K562 (cell line): ENCODE results near the gene NOP16. TPM values are rescaled to one million over a fixed set of nuclear protein-coding genes. Genes with fewer than 3 reads are reported as not detected.
A peak's percentile ranks its signal among the peaks of the same experiment; 100 is the strongest.

ENCODE experiments used
- ATAC-seq: fragments of 200-7000 bp; cut with Tn5 transposase; 3 replicates; pipeline ENCODE4 v1.9.1; 2020; ENCODE audit warnings: moderate library complexity
- BruUV-seq: library from RNA; stranded (reverse); fragments of 400-500 nt; replicated peaks from 2 replicates; lab custom pipeline; 2021; lab: Mats Ljungman, UMichigan
- CTCF ChIA-PET: fragments of 300-600 bp; formaldehyde crosslinking; extraction: SDS; loops from one replicate; lab custom pipeline; 2021; ENCODE audit warnings: low intra/inter-chr PET ratio; lab: Yijun Ruan, JAX
- POLR2A ChIA-PET: fragments of 300-600, 350-650 bp; sonication (Branson Sonifier 250); formaldehyde crosslinking; extraction: SDS; loops from one replicate; lab custom pipeline; 2021; ENCODE audit warnings: antibody characterized with exemption, inconsistent platforms; lab: Yijun Ruan, JAX
- DNase-seq, 4 experiments: peaks; one replicate each; pipeline versions ENCODE4 v3.0.0 to v3.0.0-alpha.2; 2011 to 2018; ENCODE audit warnings: low spot score in 3 of 4, mixed read lengths in 3 of 4; ENCODE audit errors: extremely low read depth in 1 of 4
- FAIRE-seq: peaks from 2 replicates; lab custom pipeline; 2011; peaks lifted over from hg19 to GRCh38; lab: Jason Lieb, UNC
- H2AFZ ChIP-seq: 2 replicates; pipeline ENCODE4 v1.6.0; 2011; ENCODE audit warnings: low read depth, low read length, control low read depth, inconsistent platforms
- H3K27ac ChIP-seq: fragments of 200-600 bp; 3 replicates; pipeline ENCODE4 v1.8.0; 2011; ENCODE audit warnings: low read depth, mild to moderate bottlenecking, control low read depth, inconsistent platforms, low read length, moderate library complexity, mixed read lengths; ENCODE audit errors: extremely low read depth
- H3K27me3 ChIP-seq, 2 experiments: fragments of 300-600 bp in 1 of 2; 2 replicates in 1 of 2; 3 replicates in 1 of 2; pipeline versions ENCODE4 v1.6.0 to v1.8.0; 2011; ENCODE audit warnings: inconsistent platforms in 2 of 2, low read length in 2 of 2, mild to moderate bottlenecking in 1 of 2, mixed read lengths in 1 of 2, moderate library complexity in 1 of 2; ENCODE audit not compliant: control insufficient read depth in 2 of 2, insufficient read depth in 2 of 2
- H3K36me3 ChIP-seq: fragments of 300-600 bp; 3 replicates; pipeline ENCODE4 v1.8.0; 2011; ENCODE audit warnings: mild to moderate bottlenecking, low read length, inconsistent platforms; ENCODE audit not compliant: control insufficient read depth, insufficient read depth
- H3K4me1 ChIP-seq, 2 experiments: fragments of 200-600 bp in 1 of 2; replicated peaks in 1 of 2; 2 replicates in 1 of 2; 3 replicates in 1 of 2; pipeline versions ENCODE4 v1.5.1 to v1.8.0; 2011; ENCODE audit warnings: inconsistent platforms in 2 of 2, low read length in 2 of 2, mild to moderate bottlenecking in 1 of 2, mixed read lengths in 1 of 2, moderate library complexity in 1 of 2; ENCODE audit not compliant: control insufficient read depth in 2 of 2, insufficient read depth in 2 of 2
- H3K4me2 ChIP-seq: 2 replicates; pipeline ENCODE4 v1.6.1; 2011; ENCODE audit warnings: low read length, control low read depth, inconsistent platforms, mixed read lengths; ENCODE audit not compliant: insufficient read depth
- H3K4me3 ChIP-seq: fragments of 200-600 bp; sonication (generic), shearing (Covaris generic); 2 replicates; pipeline ENCODE4 v1.5.1; 2016; ENCODE audit warnings: control low read depth, inconsistent platforms
- H3K79me2 ChIP-seq: fragments of 200-600 bp; 3 replicates; pipeline ENCODE4 v1.8.0; 2011; ENCODE audit warnings: low read length, inconsistent platforms; ENCODE audit not compliant: control insufficient read depth, insufficient read depth
- H3K9ac ChIP-seq, 2 experiments: 2 replicates each; pipeline versions ENCODE4 v1.6.0 to v1.6.1; 2011; ENCODE audit warnings: low read depth in 2 of 2, low read length in 2 of 2, control low read depth in 1 of 2, inconsistent platforms in 1 of 2, mild to moderate bottlenecking in 1 of 2, mixed read lengths in 1 of 2; ENCODE audit not compliant: insufficient read depth in 1 of 2
- H3K9me1 ChIP-seq: one replicate; pipeline ENCODE4 v1.6.0; 2011; ENCODE audit warnings: inconsistent platforms, mild to moderate bottlenecking, low read length, moderate library complexity; ENCODE audit not compliant: control insufficient read depth, insufficient read depth
- H3K9me3 ChIP-seq: replicated peaks from 2 replicates; pipeline ENCODE4 v1.5.1; 2011; ENCODE audit warnings: low read depth, low read length, inconsistent platforms; ENCODE audit not compliant: control insufficient read depth, insufficient read depth
- H4K20me1 ChIP-seq: replicated peaks from 2 replicates; pipeline ENCODE4 v1.6.1; 2011; ENCODE audit warnings: low read length, inconsistent platforms, mixed read lengths; ENCODE audit not compliant: control insufficient read depth, insufficient read depth
- CUX1 ChIP-seq: fragments of 200-800 bp; sonication (Bioruptor generic); IDR thresholded peaks from 2 replicates; pipeline ENCODE4 v1.6.1; 2016; ENCODE audit warnings: missing genetic modification characterization, missing compliant biosample characterization
- IFI16 ChIP-seq: fragments of 250-450 bp; sonication (Bioruptor Pico); IDR thresholded peaks from 2 replicates; pipeline ENCODE4 v2.1.2; 2022; ENCODE audit warnings: mild to moderate bottlenecking, inconsistent platforms
- SMARCA4 ChIP-seq: fragments of 450-650 bp; IDR thresholded peaks from 2 replicates; pipeline ENCODE4 v1.6.1; 2016
- SREBF2 ChIP-seq: sonication (generic); formaldehyde crosslinking; IDR thresholded peaks from 2 replicates; pipeline ENCODE4 v1.4.0; 2020; ENCODE audit warnings: mild to moderate bottlenecking, missing genetic modification reagents
- TEAD1 ChIP-seq, 2 experiments: fragments of 450-650 bp in 1 of 2; sonication (generic) in 1 of 2; formaldehyde crosslinking; IDR thresholded peaks; 2 replicates each; pipeline versions ENCODE4 v1.4.0 to v1.8.0; 2020 to 2022; ENCODE audit warnings: mild to moderate bottlenecking in 2 of 2, missing genetic modification reagents in 1 of 2
- ZZZ3 ChIP-seq: fragments of 450-650 bp; IDR thresholded peaks from 2 replicates; pipeline ENCODE4 v1.6.1; 2016; ENCODE audit warnings: antibody characterized with exemption, mild to moderate bottlenecking, moderate library complexity
- WGBS: fragments of 100-300 bp; shearing (Covaris generic); methylation state at CpG from one replicate; pipeline ENCODE4 v1.1.6; 2016; ENCODE audit warnings: low coverage, mixed read lengths; ENCODE audit not compliant: insufficient coverage; ENCODE audit errors: missing lambda C conversion rate; 5-methylcytosine and 5-hydroxymethylcytosine counted together
- in situ Hi-C: fragments of 300-500 bp; cut with MboI; formaldehyde crosslinking; loops from 4 replicates; pipeline ENCODE4 v1.15.0; 2018; ENCODE audit warnings: inconsistent platforms, mixed read lengths
- intact Hi-C: fragments of 100-400 bp; cut with micrococcal nuclease; formaldehyde crosslinking; loops from 2 replicates; pipeline ENCODE4 v1.14.2; 2022
- polyA plus RNA-seq, 8 experiments: library from polyadenylated mRNA; depleted of rRNA in 4 of 8; stranded (reverse) in 5 of 8; unstranded in 3 of 8; fragments of >200 nt; fragmentation: Nextera tagmentation in 2 of 8; fragmentation: Illumina TruSeq in 1 of 8; extraction: Ambion mirVana in 2 of 8; extraction: Trizol in 1 of 8; gene quantifications; 2 replicates each; pipeline versions ENCODE4 v1.2.1 to v1.2.3, GENCODE V29; 2011 to 2014; ENCODE audit warnings: inconsistent platforms in 1 of 8, missing spikeins in 1 of 8
- total RNA-seq, 7 experiments: library from RNA; depleted of rRNA in 6 of 7; stranded (reverse); fragments of >200 nt in 6 of 7; fragmentation: Illumina TruSeq in 2 of 7; extraction: Trizol in 2 of 7; gene quantifications; 2 replicates each; pipeline versions ENCODE4 v1.2.1 to v1.2.3, GENCODE V29; 2011 to 2021; ENCODE audit warnings: low replicate concordance in 1 of 7

Gene NOP16
- total and polyA plus RNA-seq, 9 of the 15 experiments (the other 6 are each of a cell fraction or from before 2014, with no cell fraction given) = 92.5 to 342 (median 148) TPM

GRCh38 chr5:176407456-176408251 is 19.3 kb upstream of the NOP16 start:
- Histone ChIP-seq H2AFZ (no peak overlapping the region), H3K4me3 (no peak overlapping the region), H4K20me1 (0 out of 2 replicates have a peak, but pooled peaks cover 6% of the 10 kb centered on the region), H3K79me2 (no peaks in the 10 kb centered on the region), H3K36me3 (peaks cover 39% of the 10 kb centered on the region; the same call in 2 of the 3 replicates), H3K27me3 (no peaks in the 10 kb centered on the region), H3K9me1 (no peaks in the 10 kb centered on the region), H3K4me2 (no peak overlapping the region), H3K27ac (no peak overlapping the region), H3K9me3 (no peaks in the 10 kb centered on the region), H3K4me1 (peaks cover 0 to 7% of the 10 kb centered on the region in 2 experiments; a peak in 2 of 5 replicates), H3K9ac (no peak overlapping the region)
- BruUV-seq = no TSS peak
- ATAC-seq = no peak
- WGBS = 77% methylated on average over 5 of the region's 6 CpGs
- in situ Hi-C loops = no loop called here
- CTCF ChIA-PET = no interaction called here
- TF ChIP-seq IFI16 (CRISPR knock-in tag) (no peak), TEAD1 (CRISPR knock-in tag; IDR thresholded peaks at IDR 0.05) (no peak), SREBF2 (CRISPR knock-in tag) (no peak), CUX1 (no peak), ZZZ3 (no peak), SMARCA4 (no peak)
- intact Hi-C loops = no loop called here
- DNase-seq = peak in 2 of 4 experiments; percentile 4 to 7
- no peak for FAIRE-seq
- POLR2A ChIA-PET = interaction anchor here (0.6 to 2.9 kb wide), 4 partner anchors 8 to 240 kb away, joined by 3 to 15 read pairs (median 7); partner anchors contain the start of genes CLTB and TSPAN17
